ENCODE results near the gene CDH24. TPM values are rescaled to one million over a fixed set of nuclear protein-coding genes. Genes with fewer than 3 reads are reported as not detected.

Gene CDH24
- total and polyA plus RNA-seq, 9 of the 15 experiments (the other 6 are each of a cell fraction or from before 2014, with no cell fraction given) = 0.04 to 16.2 (median 4.9) TPM

- TF ChIP-seq, protein P1, sequence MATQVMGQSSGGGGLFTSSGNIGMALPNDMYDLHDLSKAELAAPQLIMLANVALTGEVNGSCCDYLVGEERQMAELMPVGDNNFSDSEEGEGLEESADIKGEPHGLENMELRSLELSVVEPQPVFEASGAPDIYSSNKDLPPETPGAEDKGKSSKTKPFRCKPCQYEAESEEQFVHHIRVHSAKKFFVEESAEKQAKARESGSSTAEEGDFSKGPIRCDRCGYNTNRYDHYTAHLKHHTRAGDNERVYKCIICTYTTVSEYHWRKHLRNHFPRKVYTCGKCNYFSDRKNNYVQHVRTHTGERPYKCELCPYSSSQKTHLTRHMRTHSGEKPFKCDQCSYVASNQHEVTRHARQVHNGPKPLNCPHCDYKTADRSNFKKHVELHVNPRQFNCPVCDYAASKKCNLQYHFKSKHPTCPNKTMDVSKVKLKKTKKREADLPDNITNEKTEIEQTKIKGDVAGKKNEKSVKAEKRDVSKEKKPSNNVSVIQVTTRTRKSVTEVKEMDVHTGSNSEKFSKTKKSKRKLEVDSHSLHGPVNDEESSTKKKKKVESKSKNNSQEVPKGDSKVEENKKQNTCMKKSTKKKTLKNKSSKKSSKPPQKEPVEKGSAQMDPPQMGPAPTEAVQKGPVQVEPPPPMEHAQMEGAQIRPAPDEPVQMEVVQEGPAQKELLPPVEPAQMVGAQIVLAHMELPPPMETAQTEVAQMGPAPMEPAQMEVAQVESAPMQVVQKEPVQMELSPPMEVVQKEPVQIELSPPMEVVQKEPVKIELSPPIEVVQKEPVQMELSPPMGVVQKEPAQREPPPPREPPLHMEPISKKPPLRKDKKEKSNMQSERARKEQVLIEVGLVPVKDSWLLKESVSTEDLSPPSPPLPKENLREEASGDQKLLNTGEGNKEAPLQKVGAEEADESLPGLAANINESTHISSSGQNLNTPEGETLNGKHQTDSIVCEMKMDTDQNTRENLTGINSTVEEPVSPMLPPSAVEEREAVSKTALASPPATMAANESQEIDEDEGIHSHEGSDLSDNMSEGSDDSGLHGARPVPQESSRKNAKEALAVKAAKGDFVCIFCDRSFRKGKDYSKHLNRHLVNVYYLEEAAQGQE (IDR thresholded peaks at IDR 0.05; ENCODE audit: borderline replicate concordance) = no peak
- TF ChIP-seq, protein P1 (CRISPR knock-in tag; IDR thresholded peaks at IDR 0.05; ENCODE audit: low read depth) = peak; percentile 62; the same call in 1 of the 2 replicates
- no peak for TF ChIP-seq E2F4 (CRISPR knock-in tag; IDR thresholded peaks at IDR 0.05; ENCODE audit: low read depth)
- 0 out of 2 replicates have a peak, but pooled peaks have one; percentile 19 for TF ChIP-seq HBP1 (CRISPR knock-in tag; IDR thresholded peaks at IDR 0.05)
- peak; percentile 89 for TF ChIP-seq POLR2A (conservative IDR thresholded peaks at IDR 0.05)
- peak; percentile 12; the same call in 1 of the 2 replicates for TF ChIP-seq KLF16 (IDR thresholded peaks at IDR 0.05)
- TF ChIP-seq ZNF24 (IDR thresholded peaks at IDR 0.05) = 0 out of 2 replicates have a peak, but pooled peaks have one; percentile 26
- peak in 1 of 2 experiments; percentile 73; a peak in 1 of 4 replicates for TF ChIP-seq ZMIZ1 (IDR thresholded peaks at IDR 0.05; ENCODE audit: low read depth in 2 of 2, low read length in 2 of 2)
- peak; percentile 82 for TF ChIP-seq ELF2 (CRISPR knock-in tag; IDR thresholded peaks at IDR 0.05)
- peak; percentile 85 for TF ChIP-seq ETV1 (tag; conservative IDR thresholded peaks at IDR 0.05; ENCODE audit: low read depth)
Observed at GRCh38 chr14:23095196-23096108, 38.1 kb upstream of the CDH24 start, which contains the start of gene C14orf119 (continued).
